Limb (tissue), 2 donors: ENCODE measurements around the gene PUSL1.

Source experiments
- DNase-seq, 2 donors: peaks; one replicate each; pipeline ENCODE4 v3.0.0-alpha.2; 2016; ENCODE audit errors: extremely low spot score in 2 of 2

Gene PUSL1

DNA sequence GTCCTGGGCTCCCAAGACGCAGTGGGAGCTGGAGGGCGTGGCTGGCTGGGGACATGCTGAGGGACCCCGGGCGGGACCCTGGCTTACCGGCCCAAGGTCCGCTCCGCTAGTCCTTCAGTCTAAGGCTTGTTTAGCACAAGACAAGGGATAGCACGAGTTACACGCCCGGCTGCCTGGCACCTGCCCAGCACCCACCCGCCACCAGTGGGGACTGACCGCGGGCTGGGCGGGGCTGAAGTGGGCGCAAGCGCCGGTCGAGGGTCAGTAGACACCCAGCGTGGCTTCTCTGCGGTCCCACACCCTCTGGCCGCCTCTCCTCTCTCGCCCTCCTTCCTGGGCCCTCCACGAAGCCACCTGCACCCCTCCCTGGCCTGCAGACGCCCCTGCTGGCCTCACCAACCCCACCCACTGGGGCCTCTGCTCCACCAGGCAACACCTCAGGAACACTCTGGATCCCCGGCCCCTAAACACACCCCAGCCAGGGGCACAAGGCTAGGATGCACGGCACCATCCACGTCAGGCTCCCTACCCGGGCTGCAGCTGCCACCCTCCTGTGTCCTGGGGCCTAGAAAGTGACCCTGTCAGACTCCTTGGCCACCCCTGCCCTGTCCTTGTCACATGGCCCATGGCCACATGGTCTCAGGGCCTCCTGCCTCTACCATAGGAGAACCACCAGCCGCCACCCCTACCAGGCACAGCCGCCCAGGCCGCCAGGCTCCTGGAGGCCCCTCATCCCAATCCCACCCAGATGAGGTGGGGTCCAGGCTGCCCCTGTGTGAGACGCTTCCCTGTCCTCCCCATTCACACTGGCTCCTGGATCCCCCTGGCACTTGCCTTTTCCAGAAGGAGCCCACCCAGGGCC lies 28.8 kb downstream of the PUSL1 start:
- no peak for DNase-seq

DNA sequence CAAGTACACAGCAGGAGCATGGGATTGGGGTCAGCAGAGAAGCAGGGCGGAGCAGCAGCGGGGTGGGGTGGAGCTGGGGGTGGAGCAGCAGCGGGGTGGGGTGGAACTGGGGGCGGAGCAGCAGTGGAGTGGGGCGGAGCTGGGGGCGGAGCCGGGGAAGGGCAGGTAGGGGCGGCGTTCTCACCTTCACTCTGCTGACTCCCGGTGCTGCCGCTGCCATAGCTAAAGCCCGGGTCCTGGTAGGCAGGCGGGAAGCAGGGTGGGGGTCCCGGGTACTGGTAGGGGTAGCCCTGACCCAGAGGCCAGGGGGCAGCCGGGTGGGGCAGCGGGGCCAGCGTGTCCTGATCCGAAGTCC lies 29.4 kb downstream of the PUSL1 start:
- no peak for DNase-seq

DNA sequence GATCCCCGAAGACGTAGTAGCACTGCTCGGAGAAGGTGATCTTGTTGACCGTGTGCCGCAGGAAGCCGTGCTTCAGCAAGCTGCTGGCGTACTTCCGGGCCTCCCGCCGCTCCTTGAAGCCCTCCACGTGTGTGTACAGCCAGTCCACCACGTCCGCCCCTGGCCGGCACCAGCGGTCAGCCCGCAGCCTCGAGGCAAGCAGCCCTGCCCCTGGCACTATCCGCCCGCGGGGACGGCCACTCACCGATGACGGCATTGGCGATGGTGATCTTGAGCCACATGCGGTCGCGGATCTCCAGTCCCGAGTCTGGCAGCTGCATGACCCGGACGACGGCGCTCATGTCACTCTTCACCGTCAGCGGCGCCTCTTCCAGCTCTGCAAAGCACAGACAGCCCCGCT lies 29.9 kb downstream of the PUSL1 start:
- DNase-seq = no peak

DNA sequence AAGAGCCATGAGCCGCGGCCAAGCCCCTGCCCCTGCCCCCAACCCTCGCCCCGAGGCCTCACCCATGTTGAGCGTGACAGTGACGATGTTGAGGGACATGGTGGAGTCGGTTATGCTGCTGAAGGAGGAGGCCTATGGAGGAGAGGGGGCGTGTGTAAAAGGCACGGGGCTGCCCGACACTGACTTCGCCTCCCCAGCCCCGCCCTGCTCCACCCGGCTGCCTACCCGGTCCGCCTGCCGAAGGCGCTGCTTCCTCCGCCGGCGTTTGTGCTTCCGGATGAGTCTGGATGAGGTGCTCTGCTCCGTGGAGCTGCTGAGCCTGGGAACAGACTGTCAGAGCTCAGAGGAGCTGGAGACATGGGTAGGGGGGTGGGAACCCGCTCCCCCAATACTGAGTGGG lies 31.8 kb downstream of the PUSL1 start:
- DNase-seq = no peak

DNA sequence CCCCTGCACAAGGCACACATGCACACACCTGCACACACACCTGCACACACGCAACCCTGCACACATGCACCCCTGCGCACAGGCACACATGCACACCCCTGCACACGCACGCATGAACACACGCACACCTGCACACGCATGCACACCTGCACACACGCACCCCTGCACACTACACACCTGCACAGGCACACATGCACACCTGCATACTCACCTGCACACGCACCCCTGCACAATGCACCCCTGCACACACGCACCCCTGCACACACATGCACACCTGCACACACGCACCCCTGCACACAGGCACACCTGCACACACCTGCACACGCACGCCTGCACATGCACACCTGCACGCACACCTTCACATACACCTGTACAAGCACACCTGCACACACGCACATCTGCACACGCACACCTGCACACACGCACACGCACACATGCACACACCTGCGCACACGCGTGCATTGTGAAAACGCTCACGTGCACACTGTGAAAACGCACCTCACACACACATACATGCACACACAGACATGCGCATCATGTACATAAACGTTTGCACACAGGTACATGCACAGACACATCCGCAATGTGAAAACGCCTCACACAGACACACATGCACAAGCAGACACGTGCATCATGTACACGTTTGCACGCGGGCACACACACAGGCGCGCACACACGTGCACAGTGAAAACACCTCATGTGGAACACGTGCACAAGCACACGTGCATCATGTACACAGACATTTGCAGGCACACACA lies 32.6 kb downstream of the PUSL1 start:
- DNase-seq = no peak

DNA sequence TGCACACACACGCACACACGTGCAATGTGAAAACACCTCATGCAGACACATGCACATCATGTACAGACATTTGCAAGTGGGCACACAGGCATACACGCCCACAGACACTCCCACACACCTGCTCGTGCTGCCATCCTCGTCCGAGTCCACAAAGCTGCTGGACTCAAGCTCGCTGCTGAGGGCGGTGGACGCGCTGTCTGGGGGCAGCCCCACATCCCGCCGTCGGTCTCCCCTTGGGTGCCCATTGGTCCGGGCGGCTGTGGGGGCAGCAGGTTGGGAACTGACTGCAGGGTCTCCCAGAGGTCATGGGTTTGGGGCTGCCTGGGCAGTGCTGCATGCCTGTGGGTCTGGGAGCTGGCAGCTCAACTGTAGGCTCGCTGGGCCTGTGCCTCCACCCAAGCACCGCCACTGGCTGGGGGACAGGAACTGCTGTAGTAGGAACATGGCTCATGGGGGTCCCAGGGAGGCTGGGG lies 33.2 kb downstream of the PUSL1 start:
- no peak for DNase-seq

DNA sequence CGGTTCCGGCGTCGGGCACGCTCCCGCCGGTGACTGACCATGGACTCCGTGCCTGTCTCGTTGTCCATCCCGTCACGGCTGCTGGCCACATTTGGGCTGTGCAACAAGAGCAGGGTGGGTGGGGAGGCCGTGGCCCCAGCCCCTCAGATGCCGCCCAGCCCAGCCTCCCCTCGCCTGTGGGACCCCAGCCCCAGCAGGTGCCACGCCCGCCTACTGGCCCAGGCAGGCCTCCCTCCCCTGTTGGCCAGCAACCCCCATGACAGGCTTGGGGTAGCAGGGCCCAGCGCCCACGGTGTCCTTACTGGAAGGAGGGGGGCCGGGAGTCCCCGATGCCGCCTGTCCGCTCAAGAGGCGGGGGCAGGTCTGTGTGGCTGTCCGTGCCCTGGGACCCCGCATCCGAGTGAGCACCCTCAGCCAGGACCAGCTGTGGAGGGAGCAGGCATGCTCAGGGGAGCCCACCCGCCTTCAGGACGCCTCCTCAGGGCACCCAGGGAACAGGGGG lies 33.7 kb downstream of the PUSL1 start:
- no peak for DNase-seq

DNA sequence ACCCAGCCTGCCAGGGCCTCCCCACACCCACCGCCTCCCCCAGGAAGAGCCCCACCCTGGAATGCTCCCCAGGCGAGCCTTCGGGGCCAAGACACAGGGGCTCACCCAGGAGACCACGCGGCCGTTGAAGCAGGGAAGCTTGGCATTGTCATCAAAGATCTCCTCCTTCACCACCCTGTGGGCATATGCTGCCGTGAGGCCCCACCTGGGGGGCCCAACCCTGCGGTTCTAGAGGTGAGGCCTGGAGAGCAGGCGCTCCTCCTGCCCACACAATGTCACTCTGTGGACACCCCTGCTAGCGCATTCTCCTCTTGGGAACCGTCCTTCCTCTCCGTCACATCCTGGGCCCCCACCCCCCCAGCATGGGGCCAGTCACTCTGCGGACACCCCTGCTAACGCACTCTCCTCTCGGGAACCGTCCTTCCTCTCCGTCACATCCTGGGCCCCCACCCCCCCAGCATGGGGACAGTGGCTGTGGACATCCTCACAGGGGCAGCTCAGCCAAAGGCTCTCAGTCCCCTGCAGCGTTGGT lies 34.3 kb downstream of the PUSL1 start:
- no peak for DNase-seq

DNA sequence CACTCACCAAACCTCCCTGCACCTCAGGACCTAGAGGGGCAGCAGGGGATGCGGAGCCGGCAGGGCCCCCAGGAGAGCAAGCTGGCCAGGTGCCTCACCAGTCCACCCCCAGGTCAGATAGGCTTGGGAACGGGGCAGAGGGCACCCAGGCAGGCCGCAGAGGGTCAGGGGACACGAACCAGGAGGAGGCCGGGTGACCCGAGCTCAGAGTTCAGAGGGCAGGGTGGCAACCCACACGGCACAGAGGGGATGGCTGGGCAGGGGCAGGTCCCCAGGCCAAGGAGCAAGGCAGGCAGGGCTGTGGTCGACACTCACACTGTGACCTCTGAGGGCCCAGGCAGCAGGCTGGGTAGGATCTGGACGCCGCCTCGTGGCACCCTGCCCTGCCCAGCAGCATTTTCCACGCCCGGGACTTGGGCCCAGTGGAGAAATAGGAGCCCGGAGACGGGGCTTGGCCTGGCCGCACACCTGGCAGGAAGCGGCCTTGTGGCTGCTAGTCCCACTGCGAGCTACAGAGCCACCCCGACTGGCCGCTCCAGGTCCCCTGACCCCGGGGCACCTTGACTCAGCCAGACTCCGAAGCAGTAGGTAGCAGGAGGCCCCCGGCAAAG lies 35.5 kb downstream of the PUSL1 start:
- no peak for DNase-seq

DNA sequence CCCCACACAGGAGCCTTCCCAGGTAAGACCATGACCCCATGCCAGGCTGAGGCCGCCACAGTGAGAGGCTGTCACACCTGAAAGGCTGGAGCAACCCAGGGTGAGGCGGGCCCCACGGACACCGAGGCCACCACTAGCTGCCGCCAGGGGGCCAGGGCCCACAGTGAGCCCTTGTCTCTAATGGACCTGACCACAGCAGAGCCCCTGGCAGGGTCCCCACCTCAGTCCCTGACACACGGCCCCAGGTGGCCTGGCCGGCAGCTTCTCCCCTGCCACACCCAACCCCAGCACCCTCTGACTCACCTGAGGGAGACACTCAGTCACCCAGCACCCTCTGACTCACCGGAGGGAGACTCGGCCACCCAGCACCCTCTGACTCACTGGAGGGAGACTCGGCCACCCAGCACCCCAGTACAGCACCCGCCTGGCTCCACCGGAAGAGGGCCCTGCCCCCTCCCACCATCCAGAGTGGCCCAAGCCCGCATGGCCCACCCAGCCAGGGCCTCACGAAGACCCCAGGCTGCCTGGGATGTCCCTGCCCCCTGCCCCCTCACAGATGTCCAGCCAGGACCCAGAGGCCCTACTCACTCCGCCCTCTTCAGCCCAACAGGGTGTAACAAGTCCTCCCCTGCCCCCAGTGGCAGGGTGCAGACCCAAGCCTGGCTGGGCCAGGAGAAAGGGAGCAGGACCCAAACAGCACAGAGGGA lies 36.4 kb downstream of the PUSL1 start:
- DNase-seq = no peak

DNA sequence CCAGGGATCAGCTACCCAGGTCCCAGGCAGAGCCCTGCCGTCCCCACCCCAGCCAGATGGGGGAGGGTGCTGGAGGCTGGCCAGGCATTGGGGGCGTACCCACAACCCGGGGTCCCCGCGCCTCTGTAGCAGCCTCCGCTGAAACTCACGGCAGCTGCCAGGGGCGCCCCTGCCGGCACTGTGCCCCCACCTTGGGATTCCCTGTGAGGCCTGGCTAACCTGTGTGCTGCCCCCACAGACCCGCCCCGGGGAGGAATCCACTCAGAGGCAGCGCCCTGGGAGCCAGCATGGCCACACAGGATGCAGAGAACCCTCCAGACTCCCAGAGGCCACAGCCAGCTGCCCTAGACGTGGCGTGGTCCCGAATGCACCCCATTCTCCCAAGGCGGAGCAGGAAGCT lies 37.0 kb downstream of the PUSL1 start:
- no peak for DNase-seq

DNA sequence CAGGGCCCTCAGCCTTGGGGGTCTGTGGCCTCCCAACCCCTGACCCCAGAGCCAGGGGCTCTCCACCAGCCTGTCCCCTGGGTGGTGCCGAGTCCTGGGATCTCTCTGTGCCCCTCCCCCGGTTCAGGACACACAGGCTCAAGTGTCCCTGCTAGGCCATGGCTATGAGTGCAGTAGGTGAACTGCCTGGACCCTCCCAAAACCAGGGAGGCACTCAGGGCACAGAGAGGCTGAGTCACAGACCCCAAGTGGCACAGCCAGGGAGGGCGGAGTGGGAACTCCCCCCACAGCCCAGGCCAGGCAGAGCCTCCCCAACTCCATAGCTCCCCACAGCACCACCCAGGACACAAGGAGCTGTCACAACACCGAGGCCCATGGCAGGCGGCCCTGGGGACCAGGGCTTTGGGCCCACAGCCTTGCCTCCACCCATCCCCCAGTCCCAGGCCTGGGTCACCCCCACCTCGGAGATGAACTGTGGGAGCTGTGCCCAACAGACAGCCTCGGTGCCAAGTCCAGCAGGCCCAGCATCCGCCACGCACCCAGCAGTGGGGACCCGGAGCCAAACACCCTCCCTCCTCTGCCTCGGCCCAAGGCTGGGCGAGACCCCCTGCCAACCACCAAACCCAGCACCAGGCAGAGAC lies 37.6 kb downstream of the PUSL1 start:
- no peak for DNase-seq

DNA sequence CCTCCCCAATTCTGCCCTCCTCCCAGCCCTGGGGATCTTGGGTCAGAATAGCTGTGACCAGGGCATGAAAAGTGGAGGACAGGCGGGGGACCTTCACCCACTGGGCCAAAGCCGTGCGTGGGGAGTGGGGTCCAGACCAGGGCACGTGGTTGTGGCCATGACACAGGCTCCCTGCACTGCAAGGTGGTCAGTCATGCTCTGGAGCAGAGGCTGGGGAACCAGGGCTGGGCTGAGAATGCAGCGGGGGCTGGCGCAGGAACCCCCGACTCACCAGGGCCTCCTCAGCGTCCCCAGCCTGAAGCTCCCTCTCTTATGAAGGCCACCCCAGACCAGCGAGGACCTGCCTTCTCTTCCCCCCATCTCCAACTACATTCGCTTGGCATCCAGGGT lies 38.1 kb downstream of the PUSL1 start:
- DNase-seq = no peak

DNA sequence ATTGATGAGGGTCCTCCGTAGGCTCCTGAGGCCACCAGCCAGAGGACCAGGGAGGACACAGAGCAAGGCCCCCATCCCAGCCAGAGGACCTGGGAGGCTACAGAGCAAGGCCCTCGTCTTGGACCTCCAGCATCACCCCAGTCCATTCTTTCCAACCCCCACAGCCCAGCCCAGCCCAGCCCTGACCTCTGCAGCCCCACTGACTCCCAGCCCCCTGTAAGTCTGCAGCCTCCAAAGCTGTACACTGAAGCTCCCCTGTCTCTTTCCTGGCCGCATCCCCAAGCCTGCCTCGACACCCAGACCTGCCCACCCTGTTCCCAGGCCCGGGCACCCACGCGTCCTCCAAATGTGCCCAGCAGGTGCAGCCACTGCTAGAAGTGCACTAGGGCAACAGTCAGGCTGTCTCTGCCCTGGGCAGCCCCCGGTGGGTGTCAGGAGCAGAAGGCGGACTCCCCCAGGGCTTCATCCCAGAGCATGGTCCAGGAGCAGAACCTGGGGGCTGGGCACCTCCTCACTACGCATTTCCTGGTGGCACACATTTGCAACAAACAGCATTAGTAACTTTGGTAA lies 38.7 kb downstream of the PUSL1 start:
- no peak for DNase-seq

DNA sequence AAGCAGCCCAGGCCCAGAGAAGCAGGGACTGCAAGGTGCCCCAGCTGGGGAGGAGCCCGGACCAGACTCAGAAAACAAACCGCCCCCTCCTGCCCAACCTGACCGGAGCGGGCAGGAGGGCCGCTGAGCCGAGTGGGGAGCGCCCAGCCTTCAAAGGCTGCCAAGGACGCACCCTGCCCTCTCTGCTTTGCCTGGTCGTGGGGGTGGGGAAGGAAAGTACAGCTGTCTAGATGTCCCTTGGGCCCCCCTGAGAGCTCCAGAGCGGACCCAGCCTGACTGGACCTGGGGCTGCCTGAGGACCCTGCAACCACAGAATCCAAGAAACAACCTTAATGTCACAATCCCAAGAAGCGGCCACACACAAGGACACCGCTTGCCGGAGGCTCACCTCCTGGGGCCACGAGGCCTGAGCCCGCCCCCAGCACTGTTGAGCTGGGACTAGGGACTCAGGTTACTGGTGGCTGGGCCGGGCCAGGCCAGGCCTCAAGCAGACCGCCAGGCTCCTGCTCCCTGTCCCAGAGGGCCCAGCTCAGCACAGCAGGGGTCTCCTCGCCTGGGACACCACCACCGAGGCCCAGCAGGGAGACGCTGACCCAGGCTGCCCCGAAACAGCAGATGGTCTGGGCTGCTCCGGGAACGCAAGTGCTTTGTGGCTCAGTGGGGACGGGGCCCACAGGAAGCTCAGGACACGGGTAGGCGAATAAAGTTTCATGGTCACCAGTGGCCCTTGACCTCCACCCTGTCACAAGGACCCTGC lies 39.4 kb downstream of the PUSL1 start:
- DNase-seq = no peak

DNA sequence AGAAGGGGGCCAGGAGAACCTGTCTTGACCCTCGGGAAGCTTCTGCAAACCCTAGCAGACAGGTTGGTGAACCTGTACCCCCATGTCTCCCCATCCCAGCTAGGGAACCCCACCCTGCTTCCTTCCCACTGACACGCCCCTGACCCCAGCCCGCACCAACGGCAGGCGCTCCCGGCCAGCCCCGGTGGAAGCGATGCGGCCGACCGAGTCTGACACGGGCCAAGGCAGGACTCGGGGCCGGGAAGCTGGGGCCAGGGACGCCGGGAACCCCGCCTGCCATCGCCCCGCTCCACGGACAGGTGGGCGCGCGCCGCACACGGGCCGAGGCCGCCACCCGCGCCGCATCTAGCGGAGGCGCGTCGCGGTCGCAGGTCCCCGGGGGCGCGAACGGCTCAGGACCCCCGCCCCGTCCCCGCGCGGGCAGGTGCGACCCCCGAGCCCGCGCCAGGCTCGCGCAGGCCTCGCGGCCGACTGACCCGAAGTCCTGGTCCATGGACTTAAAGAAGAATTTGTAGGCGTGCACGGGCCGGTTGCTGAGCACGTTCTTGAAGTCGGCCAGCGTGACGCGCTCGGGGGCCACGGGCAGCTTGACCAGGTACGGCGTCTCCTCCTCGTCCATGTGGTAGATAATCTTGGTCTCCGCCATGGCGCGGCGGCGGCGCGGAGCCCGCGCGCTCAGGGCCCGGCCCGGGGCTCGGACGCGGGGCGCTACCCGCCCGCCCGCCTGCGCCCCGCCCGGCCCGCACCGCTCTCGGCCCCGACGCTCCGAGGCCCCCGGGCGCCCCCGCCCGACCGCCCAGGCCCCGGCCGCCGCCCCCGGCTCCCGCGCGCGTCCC lies 40.2 kb downstream of the PUSL1 start:
- no peak for DNase-seq

DNA sequence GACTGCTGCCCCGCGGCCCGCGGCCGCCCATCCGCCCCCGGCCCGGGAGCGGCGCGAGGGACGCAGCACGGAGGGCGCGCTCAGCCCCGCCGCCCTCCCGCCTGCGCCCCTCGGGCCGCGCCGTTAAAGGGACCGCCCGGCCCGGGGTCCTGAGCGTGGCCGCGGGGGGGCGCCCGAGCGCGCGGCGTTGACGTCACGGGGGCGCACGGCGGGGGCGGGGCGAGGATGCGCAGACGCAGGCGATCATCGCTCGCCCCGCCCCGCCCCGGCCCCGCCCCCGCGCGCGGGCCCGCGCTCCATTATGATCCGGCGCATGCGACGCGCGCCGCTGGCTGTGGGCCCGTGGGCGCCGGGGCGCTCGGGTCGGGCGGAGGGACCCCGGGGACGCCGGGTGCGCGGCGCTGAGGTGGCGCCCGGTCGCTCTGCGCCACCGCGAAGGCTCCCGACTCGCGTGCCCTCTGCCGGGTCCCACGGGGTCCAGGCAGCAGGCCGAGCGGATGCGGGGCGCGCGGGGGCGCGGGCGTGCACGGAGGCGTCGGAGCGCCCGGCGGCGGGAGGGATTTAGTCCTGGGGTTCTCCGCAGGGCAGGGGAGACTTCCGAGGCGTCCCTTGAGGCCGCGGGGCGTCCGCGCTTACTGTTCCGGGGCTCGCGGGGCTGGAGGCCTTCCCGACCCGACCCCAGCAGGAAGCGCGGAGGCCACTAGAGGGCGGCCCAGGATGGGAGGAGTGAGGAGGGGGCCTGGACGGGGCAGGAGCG lies 41.0 kb downstream of the PUSL1 start, which contains the start of gene DVL1:
Gene DVL1 (minus strand): TSS at position 163 of the 757 bp plus-strand sequence. CDS start 353 bp downstream, outside the sequence.
- DNase-seq = peak; percentile 55 to 86
